Stimulated activated CD8-positive, alpha-beta memory T cell treated with anti-CD3 and anti-CD28 coated beads, Interleukin-12 subunit alpha, Interleukin-12 subunit beta, amount 100 ng/mL, for 24 hours (primary cell): ENCODE measurements around the gene ADAMTS17.

ENCODE experiments used
- DNase-seq: peaks from one replicate; pipeline ENCODE4 v3.0.0-alpha.2; 2020; ENCODE audit errors: extremely low read depth

ADAMTS17 gene

GRCh38 chr15:99999282-100000070, 342.3 kb downstream of the ADAMTS17 start:
- DNase-seq, result no peak

DNA sequence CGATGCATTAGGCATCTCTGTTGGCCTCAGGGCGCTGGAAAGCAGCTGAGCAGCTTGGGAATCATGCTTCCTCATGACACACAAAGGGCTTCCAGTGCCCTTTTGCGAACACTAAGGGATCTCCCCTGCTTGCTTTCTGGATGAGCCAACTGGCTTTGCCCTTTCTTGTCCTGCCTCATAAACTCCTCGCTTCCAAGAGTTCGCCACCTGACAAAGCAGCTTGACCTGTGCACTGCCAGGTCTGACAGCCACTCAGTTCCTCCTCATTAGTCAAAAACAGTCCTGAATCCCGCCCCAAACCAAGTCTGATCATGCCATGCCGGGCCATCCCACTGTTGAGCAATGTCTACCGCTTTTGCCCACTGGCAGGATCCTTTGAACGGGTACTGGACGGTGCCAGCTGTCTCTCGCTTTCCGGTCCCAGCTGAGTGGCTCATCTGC, 343.1 kb downstream of the ADAMTS17 start:
- DNase-seq, result no peak

DNA sequence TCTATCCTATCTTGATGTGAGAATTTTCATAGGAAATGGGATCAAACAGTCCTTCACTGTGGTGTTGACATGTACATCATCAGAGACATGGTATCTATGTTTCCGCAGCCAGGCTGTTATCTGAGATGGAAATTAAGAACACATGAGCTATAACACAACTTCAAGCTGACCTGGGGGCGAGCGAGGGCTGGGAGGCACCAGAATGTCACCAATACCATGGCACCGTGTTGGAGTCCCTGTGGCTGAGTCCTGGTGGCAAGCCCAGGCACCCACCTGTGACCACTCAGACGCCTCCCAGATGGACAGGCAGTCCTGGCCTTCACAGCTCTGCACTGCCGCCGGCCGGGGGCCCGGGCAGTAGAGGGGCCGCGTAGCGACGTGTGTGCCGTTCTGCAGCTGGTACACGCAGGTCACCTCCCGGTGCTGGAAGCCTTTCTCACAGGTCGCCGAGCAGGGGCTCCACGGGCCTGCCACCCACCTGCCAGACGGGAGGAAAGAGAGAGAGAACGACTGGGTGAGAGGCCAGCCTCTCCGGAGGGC, 344.6 kb downstream of the ADAMTS17 start:
- DNase-seq, result no peak

- no peak for DNase-seq
Observed at GRCh38 chr15:99996660-99997059, 345.1 kb downstream of the ADAMTS17 start.

DNA sequence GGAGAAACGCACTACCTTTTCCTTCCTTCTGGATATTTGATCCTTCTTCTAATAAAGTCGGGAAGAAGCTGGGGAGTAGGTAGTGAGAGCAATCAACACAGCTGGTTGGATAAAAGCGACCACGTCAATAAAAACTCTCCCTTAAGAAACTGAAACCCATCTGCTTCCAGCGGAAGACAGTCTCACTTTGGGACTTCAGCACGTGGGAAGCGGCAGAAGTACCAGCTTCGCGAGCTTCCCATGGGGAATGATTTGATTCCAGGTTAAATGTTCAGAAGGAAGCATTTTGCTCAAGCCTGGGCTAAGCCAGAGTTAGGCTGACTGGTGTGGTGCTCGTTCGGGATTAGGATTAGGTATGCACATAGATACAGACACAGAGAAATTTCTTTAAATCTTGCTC, 346.2 kb downstream of the ADAMTS17 start:
- DNase-seq, result no peak

DNA sequence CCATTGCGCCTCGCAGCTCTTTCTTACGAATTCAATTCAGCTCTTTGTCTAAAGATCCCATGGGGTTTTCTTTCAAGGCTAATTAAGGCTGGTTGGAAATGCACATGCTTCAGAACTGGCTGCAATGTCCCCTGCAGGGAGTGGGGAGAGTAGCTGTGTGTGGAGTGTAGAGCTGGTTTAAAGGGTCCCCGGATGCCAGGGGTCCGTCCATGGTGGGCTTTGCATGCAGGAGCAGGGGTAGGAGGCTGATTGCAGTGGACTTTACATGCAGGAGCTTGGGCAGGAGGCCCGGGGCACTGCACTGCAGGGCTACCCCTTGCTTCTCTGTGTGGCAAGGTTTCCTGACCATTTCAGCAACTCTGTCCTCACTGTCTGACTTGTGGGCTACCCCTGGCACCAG, 346.9 kb downstream of the ADAMTS17 start:
- no peak for DNase-seq

- no peak for DNase-seq
Observed at GRCh38 chr15:99993681-99994131, 348.1 kb downstream of the ADAMTS17 start.

DNA sequence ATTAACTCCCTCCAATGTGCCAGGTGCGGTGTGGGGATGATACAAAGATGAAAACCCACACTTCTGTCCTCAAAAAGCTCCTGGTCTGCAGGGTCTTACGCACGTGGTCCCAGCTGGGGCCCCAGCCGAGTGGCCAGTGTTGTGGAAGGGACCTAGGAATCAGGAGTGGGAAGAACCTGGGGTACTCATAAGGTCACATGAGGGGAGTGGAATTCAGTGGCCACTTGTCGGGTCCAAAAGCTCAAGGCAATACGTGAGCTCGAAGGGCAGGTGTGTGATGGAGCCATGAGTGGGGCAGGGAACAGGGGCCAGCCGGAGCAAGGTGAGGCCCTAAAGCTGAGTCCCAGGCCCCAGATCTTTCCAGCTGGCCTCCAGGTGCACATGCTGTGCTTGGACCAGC, 348.5 kb downstream of the ADAMTS17 start:
- no peak for DNase-seq

DNA sequence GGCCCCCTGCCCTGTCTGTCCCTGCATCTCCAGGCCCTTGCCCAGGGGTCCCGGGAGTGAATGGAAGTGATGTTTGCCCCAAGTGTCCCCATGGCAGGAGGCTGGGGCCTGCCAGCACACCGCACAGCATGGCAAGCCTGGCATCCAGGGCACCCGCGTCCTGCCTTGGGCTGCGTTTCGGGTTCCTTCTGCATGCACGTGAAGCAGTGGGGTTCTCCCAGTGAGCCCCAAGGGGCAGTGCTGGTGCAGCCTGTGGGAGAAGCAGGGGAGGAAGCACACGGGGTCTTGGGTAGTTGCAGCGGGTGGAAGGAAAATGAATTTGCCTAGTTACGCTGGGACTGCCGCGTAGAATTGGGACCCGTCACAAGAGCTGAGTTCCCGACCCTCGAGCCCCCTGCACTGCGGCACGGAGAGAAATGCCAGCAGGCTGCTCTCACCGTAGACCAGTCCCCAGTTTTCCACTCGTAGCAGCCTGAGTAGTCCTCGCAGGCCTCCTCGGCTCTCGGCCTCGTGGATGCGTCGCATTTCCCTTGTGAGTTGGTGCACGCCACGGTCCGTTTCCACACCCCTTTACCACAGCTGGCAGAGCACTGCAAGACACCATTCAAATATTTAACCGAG, 349.1 kb downstream of the ADAMTS17 start:
- DNase-seq, result no peak

DNA sequence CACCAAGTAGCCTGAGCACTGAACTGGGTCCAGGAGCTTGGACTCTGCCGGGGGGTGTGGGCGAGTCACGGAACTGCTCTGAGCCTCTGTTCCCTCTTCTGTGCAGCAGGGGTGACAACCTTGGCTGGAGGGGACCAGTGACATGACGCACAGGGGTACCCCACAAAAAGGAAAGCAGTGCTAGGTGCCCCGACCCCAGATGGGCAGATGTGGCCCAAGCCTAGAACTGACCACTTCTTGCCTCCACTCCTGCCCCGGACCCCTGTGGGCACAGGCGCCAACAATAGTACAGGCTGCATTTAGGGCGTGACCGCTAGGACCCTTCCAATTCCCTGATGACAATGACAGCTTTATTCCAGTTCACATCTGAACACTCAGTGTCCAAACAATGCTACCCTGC, 352.7 kb downstream of the ADAMTS17 start:
- no peak for DNase-seq

- DNase-seq, result no peak
Observed at GRCh38 chr15:99987701-99988100, 354.1 kb downstream of the ADAMTS17 start.

DNA sequence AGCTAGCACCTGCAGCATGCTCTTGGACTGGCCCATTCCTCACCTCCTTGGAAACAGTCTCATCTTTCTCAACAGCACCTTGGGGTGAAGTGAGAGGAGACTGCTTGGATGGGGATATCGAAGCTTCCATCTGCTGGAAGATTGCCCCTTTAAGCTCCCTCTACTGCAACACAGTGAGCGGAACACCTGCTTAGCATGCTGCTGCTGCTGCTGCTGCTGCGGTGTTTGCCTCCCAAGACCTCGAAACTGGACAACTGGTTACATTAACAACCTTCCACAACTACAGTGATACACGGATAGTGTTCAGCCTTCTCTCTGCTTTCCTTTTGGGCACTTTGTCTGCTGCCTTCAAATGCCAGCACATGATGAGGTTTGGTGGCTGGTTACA, 354.7 kb downstream of the ADAMTS17 start:
- DNase-seq, result no peak

DNA sequence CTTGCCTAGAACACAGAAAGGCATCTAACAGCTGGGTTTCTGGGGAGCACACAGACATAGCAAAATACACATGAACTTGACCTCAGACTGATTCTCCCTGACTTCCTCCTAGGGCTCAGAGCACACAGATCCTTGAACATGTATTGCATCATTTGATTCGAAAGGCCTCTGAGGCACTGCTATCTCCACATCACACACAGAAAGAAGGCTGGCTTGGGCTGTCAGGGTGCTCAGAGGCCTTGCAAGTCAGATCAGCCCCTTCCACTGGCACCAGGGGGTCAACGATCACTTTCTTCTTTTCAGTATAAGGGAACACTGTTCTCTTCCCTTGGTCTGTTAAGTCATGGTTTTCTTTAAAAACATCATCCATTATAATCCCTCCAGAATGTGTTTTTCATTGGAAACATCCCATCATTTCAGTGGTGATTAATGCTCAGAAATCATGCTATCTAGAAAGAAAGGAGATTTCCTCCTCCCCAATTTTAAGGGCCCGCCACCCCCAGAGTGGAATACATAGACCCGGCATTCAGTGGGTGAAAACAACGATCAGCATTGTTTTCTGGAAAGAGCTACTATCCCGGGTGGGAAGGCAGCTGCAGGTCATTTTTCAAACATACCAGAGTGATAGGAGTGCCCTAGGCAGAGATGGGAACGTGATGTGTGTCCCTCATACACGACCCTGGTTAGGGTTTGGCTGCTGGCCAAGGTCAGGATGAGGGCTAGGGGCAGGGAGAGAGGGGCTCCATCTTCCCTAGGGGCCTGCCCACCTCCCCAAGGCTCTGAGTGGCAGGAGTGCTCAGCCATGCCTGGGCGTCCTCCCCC, 355.3 kb downstream of the ADAMTS17 start:
- DNase-seq, result no peak

- no peak for DNase-seq
Observed at GRCh38 chr15:99985878-99986277, 355.9 kb downstream of the ADAMTS17 start.

- no peak for DNase-seq
Observed at GRCh38 chr15:99984491-99985243, 357.1 kb downstream of the ADAMTS17 start.

DNA sequence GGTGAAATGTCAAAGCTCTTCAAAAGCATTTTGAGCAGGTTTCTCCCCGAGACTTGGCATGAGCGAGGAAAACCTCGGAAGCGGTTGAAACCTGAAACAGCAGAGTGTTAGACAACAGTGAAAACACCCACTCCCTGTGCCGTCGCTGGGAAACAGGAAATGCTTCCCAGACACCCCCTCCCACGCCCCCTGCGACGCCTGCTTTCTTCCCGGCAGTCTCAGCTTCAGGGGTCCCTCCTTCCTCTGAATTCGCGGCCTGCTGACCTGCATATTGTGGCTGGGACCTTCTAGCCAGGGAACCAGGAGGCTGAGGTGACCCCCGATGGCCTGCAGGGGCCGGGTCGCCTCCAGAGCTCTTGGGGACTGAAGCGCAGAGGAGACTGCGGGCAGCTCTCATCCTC, 357.9 kb downstream of the ADAMTS17 start:
- DNase-seq, result no peak

GRCh38 chr15:99983171-99983885, 358.4 kb downstream of the ADAMTS17 start:
- no peak for DNase-seq

GRCh38 chr15:99982662-99983061, 359.1 kb downstream of the ADAMTS17 start:
- no peak for DNase-seq

- no peak for DNase-seq
Observed at GRCh38 chr15:99981839-99982658, 359.7 kb downstream of the ADAMTS17 start.

DNA sequence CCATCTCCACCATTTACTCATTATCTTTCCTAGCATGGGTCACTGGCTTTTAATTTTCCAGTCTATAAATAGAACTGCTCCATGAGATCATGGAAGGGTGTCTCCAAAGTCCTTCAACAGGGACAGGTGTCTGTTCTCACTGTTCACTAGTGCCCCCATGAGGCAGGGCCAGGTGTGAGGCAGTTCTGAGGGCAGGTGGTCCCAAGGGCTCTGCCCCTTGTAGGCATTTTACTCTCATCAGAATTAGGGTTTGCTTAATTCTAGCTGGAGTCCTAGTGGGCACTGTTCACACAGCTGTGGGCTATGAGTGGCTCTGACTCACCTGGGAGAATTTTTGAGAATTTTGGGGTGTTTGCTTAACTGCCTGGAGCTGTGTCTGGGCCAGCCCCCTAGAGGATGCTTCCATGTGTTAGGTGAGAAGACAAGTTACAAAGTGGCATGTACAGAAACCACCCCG, 360.6 kb downstream of the ADAMTS17 start:
- no peak for DNase-seq
